SU-DHL-6 (cell line): Measurements from ENCODE around the gene ADM5.

Experiments
- EZH2phosphoT487 ChIP-seq: fragments of 200-600 bp; sonication (generic), shearing (Covaris generic); conservative IDR thresholded peaks from 2 replicates; pipeline ENCODE4 v1.6.1; 2018; ENCODE audit warnings: mild to moderate bottlenecking, antibody characterized with exemption, low read length, moderate library complexity, mixed read lengths
- TF ChIP-seq, protein P1 (sequence below): fragments of 200-600 bp; sonication (generic); IDR thresholded peaks from one replicate; pipeline ENCODE4 v1.5.1; 2017; ENCODE audit warnings: antibody characterized with exemption, mild to moderate bottlenecking, low read length, moderate library complexity; ENCODE audit not compliant: insufficient read depth, poor library complexity, severe bottlenecking

DNA sequence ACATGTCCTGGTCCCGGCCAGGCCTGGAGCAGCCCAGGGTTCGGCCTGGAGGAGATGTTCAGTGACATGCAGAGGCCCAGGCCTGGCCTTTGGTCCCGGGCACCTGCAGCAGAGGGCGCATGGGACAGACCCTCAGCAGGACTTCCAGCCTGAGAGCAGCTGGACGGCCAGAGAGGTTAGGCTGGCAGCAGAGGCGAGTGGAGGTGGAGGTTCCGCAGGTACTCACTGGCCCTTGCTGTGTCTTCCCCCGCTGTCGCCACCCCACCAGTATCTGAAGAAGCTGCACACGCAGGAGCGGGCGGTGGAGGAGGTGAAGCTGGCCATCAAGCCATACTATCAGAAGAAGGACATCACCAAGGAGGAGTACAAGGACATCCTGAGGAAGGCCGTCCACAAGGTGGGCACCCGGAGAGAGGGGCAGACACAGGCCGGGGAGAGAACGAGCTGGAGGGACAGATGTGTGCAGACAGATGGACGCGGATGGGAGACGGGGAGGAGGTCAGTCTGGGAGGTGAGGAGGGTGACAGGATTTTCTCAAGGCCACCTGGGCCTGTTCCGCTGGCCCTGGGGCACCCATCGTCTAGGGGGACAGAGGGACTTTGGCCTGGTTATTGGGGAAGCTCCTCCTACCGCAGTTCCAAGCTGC lies 31.8 kb upstream of the ADM5 start:
- TF ChIP-seq, protein P1, sequence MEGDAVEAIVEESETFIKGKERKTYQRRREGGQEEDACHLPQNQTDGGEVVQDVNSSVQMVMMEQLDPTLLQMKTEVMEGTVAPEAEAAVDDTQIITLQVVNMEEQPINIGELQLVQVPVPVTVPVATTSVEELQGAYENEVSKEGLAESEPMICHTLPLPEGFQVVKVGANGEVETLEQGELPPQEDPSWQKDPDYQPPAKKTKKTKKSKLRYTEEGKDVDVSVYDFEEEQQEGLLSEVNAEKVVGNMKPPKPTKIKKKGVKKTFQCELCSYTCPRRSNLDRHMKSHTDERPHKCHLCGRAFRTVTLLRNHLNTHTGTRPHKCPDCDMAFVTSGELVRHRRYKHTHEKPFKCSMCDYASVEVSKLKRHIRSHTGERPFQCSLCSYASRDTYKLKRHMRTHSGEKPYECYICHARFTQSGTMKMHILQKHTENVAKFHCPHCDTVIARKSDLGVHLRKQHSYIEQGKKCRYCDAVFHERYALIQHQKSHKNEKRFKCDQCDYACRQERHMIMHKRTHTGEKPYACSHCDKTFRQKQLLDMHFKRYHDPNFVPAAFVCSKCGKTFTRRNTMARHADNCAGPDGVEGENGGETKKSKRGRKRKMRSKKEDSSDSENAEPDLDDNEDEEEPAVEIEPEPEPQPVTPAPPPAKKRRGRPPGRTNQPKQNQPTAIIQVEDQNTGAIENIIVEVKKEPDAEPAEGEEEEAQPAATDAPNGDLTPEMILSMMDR, result no peak
- TF ChIP-seq EZH2phosphoT487, result no peak
